Measurements from ENCODE around the gene RPL10. TPM values are rescaled to one million over a fixed set of nuclear protein-coding genes. Genes with fewer than 3 reads are reported as not detected.

RPL10 gene
- total and polyA plus RNA-seq, 9 of the 15 experiments (the other 6 are each of a cell fraction or from before 2014, with no cell fraction given), result 3,774 to 7,600 (median 5,014) TPM

- TF ChIP-seq BCLAF1 (IDR thresholded peaks at IDR 0.05; ENCODE audit: borderline replicate concordance in 1 of 2, control insufficient read depth in 1 of 2, low read depth in 2 of 2, low read length in 1 of 2) (no peak), ETS2 (tag; IDR thresholded peaks at IDR 0.05; ENCODE audit: borderline replicate concordance, poor library complexity, severe bottlenecking) (no peak), GTF2F1 (IDR thresholded peaks at IDR 0.05; ENCODE audit: low read depth, low read length) (no peak), ETS1 (conservative IDR thresholded peaks at IDR 0.05; ENCODE audit: control insufficient read depth, low read depth, low read length) (peak; percentile 81), KDM4B (IDR thresholded peaks at IDR 0.05; ENCODE audit: borderline replicate concordance in 2 of 2, low read depth in 1 of 2) (peak in 1 of 2 experiments; percentile 96; a peak in 2 of 4 replicates), RNF2 (IDR thresholded peaks at IDR 0.05) (peak; percentile 83; the same call in 1 of the 2 replicates), ZFP1 (CRISPR knock-in tag; IDR thresholded peaks at IDR 0.05) (no peak), POLR2AphosphoS5 (IDR thresholded peaks at IDR 0.05; ENCODE audit: control insufficient read depth, insufficient read depth, low read depth, low read length) (peak; percentile 31; the same call in 1 of the 2 replicates), ELF1 (tag; IDR thresholded peaks at IDR 0.05) (no peak), CHD1 (IDR thresholded peaks at IDR 0.05; ENCODE audit: low read length) (peak; percentile 48), MLX (CRISPR knock-in tag; conservative IDR thresholded peaks at IDR 0.05) (no peak), FOXA3 (CRISPR knock-in tag; conservative IDR thresholded peaks at IDR 0.05 in 1 of 2, IDR thresholded peaks at IDR 0.05 in 1 of 2) (no peak), MYBL2 (IDR thresholded peaks at IDR 0.05; ENCODE audit: low read depth) (no peak), MYBL2 (CRISPR knock-in tag; IDR thresholded peaks at IDR 0.05; ENCODE audit: borderline replicate concordance) (no peak), ZBTB7A (IDR thresholded peaks at IDR 0.05; ENCODE audit: borderline replicate concordance, control insufficient read depth, low read depth, low read length) (peak; percentile 91), U2AF1 (optimal IDR thresholded peaks at IDR 0.05; ENCODE audit: low read depth, low read length) (no peak), GMEB1 (CRISPR knock-in tag; IDR thresholded peaks at IDR 0.05) (no peak), FIP1L1 (IDR thresholded peaks at IDR 0.05; ENCODE audit: low read depth, low read length, poor library complexity, severe bottlenecking) (no peak), STAG1 (CRISPR knock-in tag; IDR thresholded peaks at IDR 0.05; ENCODE audit: borderline replicate concordance) (no peak)
Measured at GRCh38 chrX:154369449-154370299, 28.5 kb upstream of the RPL10 start (continued).

Data from K562 (cell line).